DMS 273 (cell line): ENCODE measurements around the gene SCUBE1.

Experiments
- DNase-seq: peaks from one replicate; lab custom pipeline; 2025; ENCODE audit not compliant: unreplicated experiment; lab: John Stamatoyannopoulos, UW

SCUBE1 gene

GRCh38 chr22:43267332-43267980, 75.7 kb downstream of the SCUBE1 start:
- DNase-seq, result no peak

DNA sequence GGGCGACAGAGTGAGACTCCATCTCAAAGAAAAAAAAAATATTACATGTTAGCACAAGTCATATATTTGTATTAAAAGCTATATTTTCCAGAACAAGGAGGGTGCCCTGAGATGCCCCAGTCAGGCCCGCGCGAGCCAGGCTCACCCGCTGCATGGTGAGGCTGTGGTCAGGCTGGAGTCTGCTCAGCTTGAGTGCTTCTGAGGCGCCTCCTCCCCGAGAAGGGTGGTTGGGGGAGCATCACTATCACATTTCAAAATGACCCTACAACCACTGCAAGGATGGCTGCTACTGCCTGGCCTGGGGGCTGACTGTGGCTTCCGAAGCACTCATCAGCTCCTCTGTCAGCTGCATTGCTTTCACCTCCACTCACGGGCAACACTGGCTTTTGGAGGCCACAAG, 77.1 kb downstream of the SCUBE1 start:
- no peak for DNase-seq

- peak; percentile 66 for DNase-seq
Measured at GRCh38 chr22:43263645-43264514, 79.3 kb downstream of the SCUBE1 start.

DNA sequence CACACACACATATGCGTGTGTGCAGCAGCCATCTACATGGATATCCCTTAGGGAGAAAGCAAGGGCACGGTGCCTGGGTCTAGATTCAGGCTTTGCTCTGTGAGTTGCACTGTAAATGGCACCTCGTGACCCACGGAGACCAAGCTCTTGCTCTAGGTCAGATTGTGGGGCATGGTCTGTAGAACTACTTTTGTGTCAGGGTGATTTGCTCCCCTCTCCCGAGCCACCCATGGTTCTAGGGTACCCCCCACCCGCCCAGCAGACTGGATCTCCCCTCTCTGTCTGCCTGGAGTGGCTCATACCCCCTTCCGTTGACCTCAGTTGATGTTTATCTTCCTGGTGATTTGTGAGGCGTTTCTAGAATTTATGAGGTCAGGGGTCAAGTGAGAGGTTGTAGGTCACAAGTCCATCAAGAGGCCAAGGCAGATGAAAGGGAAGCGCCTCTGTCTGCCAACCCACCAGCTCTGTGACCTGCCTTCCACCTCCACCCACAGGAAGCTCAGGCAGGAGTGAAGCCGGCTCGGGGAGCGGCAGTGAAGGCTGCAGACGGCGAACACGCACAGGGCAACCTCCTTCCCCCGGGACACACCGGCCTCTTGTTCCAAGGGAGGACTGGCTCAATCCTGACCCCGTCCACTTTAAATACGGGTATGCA, 80.1 kb downstream of the SCUBE1 start:
- no peak for DNase-seq

- no peak for DNase-seq
Measured at GRCh38 chr22:43260331-43261231, 82.6 kb downstream of the SCUBE1 start.

DNA sequence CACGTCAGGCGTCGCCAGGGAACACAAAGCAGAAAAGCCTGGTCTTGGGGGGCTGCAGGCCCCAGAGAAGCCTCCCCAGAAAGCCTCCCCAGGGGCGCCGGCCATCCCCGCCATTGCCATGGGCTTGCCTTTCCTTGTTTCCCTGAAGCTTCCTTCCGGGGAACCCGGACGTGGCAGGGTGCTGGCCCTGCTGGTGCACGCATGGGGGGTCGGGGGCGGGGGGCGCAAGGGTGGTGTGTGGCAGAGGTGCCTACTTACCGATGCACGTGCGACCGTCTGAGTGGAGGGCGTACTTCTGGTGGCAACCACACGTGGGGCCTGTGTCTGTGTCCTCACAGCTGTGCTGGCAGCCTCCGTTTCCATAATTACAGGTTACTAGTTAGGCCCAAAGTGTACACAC, 85.2 kb downstream of the SCUBE1 start:
- no peak for DNase-seq

GRCh38 chr22:43257549-43257948, 85.6 kb downstream of the SCUBE1 start:
- no peak for DNase-seq

GRCh38 chr22:43256976-43257545, 86.1 kb downstream of the SCUBE1 start:
- DNase-seq, result no peak

DNA sequence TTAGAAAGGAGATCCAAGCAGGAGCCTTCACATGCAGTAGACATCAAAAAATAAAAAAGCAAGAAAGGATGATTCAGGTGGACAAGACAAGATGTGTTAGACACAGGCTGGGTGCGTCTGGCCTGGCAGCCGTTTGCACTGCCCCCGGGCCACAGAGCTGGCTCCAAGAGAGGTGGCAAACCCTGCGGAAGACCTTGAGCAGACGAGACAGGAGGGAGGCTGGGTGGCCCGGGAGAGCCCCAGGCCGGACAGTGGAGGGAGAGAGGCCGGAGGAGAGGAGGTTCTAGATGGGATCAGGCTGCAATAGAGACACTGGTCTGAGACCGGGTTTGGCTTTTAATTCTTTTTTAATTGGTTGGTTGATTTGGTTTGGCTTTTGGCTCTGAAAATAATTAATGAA, 86.6 kb downstream of the SCUBE1 start:
- no peak for DNase-seq

DNA sequence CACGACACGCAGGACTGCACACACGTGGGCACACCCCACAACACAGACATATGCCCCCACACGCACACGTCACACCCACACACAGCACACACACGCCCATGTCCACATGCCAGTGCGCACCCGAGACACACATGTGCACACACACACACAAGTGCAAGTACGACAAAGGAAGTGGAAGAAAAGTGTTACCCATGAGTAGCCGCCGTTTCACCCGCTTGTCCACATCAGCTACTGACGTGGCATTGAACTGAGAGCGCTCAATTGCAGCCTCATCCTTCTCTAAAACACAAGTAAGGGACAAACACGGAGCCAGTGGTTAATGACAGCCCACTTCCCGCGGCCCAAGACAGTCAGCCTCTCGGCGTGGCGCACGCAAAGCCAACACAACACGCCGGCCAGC, 87.9 kb downstream of the SCUBE1 start:
- DNase-seq, result no peak

DNA sequence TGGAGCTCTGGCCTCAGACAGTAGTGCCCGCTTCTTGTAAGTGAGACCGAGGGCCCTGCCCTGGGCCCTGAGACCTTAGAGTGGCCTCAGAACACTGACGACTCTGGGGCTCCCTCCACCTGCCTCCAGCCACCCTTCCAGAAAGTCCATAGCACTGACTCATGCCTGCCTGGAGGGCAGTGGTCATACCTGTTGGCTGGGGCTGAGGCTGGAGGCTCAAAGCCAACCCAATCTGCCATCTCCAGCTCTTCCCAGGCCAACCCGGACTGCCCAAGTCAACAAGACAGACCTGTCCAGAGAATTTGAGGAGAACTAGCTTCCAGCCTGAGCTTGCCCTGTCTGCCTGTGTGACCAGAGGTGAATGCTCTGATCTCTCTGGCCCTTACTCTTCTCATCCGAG, 89.3 kb downstream of the SCUBE1 start:
- DNase-seq, result no peak

- DNase-seq, result no peak
Measured at GRCh38 chr22:43252319-43252718, 90.9 kb downstream of the SCUBE1 start.

DNA sequence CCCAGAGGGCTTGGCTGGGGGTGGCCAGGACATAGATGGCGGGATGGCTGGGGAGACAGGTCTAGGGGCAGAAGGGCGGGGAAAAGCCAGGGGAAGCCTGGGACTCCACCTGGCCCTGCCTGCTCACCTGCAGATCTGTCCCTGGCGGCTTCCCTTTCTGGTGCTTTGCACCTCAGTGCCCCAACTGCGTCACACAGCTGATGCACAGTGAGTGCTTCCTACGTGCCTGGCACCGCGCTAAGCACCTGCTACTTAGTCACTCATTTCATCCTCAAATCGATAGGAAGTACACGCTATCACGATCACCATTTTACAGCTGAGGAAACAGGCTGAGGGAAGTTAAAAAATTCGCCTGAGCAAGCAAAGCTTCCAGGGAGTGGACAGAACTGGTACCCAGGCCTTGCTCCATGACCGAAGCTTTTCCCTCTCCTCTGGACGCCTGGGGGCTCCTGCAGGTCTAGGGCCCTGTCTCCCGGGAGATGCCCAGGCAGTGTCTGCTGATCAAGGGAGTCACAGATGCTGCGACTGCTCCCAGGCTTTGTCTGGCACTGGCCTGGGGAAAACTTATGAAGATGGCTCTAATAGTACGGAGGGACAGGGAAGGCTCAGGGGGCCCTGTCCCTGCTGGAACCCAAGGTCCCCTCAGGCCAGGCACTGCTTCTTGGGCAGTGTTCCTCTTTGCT, 93.2 kb downstream of the SCUBE1 start:
- DNase-seq, result no peak

GRCh38 chr22:43247546-43248260, 95.5 kb downstream of the SCUBE1 start:
- DNase-seq, result no peak

DNA sequence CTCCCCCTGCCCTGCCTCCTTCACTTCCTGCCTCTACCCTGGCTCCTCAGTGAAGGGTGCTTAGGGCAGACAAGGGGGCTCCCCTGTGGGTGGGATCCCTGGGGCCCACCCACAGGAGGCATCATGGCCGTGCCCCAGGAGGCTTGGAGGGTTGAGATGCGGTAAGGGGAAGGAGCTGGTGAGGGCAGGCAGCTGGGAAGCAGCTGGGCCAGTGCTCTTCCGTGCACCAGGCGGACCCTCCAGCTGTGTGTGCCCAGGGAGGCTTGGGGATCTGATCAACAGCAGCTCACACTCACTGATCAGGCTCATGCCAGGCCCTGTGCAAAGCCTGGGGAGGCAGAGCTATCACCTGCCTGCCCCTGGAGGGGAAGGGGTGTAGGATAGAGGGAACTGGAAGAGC, 97.0 kb downstream of the SCUBE1 start:
- no peak for DNase-seq

GRCh38 chr22:43245717-43246116, 97.5 kb downstream of the SCUBE1 start:
- DNase-seq, result no peak

GRCh38 chr22:43244803-43245527, 98.2 kb downstream of the SCUBE1 start:
- no peak for DNase-seq

DNA sequence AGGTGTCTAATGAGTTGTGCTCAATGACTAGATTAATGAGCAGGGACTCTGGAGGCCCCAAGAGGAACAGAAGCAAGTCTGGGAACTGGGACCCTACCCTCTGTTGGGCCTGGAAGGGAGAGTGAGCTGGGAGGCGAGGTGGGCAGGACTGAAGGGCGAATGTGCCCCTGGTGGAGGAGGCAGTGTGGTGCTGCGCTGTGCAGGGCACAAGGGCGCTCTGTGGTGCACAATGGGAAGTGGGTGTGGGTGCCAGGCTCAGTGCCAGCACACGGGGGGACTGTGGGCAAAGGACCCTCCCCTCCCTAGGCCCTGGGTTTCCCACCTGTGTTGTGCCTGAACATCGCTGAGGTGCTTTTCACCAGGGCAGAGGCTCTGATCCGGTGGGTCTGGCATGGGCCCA, 98.8 kb downstream of the SCUBE1 start:
- DNase-seq, result no peak

GRCh38 chr22:43243324-43243723, 99.8 kb downstream of the SCUBE1 start:
- no peak for DNase-seq
